HFFc6 (cell line): ENCODE results near the gene RHOB. TPM values are rescaled to one million over a fixed set of nuclear protein-coding genes. Genes with fewer than 3 reads are reported as not detected.

Source experiments
- DNase-seq: peaks from one replicate; pipeline ENCODE4 v3.0.0-alpha.2; 2018
- H3K27ac Mint-ChIP-seq: 2 replicates; pipeline ENCODE4 v1.8.0; 2020; ENCODE audit warnings: mild to moderate bottlenecking, mixed read lengths
- H3K27me3 Mint-ChIP-seq: 2 replicates; pipeline ENCODE4 v1.8.0; 2021; ENCODE audit warnings: mild to moderate bottlenecking, moderate library complexity, mixed read lengths; ENCODE audit not compliant: insufficient read depth
- H3K36me3 Mint-ChIP-seq: 2 replicates; pipeline ENCODE4 v1.8.0; 2021; ENCODE audit warnings: low read depth, mixed read lengths
- H3K4me1 Mint-ChIP-seq: 2 replicates; pipeline ENCODE4 v1.8.0; 2020; ENCODE audit warnings: low read depth, mixed read lengths
- H3K4me3 Mint-ChIP-seq: 2 replicates; pipeline ENCODE4 v1.8.0; 2020; ENCODE audit warnings: mild to moderate bottlenecking, moderate library complexity, mixed read lengths
- H3K9me3 Mint-ChIP-seq: 2 replicates; pipeline ENCODE4 v1.8.0; 2020; ENCODE audit warnings: mild to moderate bottlenecking, mixed read lengths
- CTCF ChIP-seq: fragments of 200-600 bp; sonication (generic); IDR thresholded peaks from 2 replicates; pipeline ENCODE4 v1.5.0; 2021; ENCODE audit warnings: antibody characterized with exemption, mild to moderate bottlenecking
- total RNA-seq, 6 experiments: library from RNA; stranded (reverse); fragmentation: NEBNext Ultra II Directional; extraction: Animal tissue kit (Norgen Biotek cat#: 25700); gene quantifications; 2 replicates in 1 of 6; 3 replicates in 5 of 6; pipeline ENCODE4 v1.2.3, GENCODE V29; 2021

Gene RHOB
- total RNA-seq, 6 experiments from 2014 or later: 128 to 146 (median 133) TPM

DNA sequence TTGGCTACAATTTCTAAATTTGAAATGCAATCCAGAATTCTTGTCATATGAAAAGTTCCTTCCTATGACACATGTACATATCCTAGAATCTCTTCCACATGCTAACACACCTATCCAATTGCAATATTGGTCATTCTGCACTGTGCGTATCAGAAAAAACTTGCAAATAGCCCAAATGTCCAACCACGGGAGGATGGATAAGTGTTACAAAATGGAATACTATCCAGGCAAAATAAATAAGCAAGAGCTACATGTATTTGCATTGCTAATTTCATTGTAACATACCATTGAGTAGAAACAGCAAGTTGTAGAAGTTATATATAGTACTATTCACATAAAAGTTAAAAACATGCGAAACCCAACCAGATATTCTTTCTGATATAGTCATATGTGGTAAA, 15.6 kb upstream of the RHOB start:
- Mint-ChIP-seq H3K27me3 (peaks cover 14% of the 10 kb centered on the region), H3K4me1 (peaks cover 11% of the 10 kb centered on the region), H3K4me3 (no peak overlapping the region), H3K27ac (no peak overlapping the region), H3K9me3 (no peaks in the 10 kb centered on the region), H3K36me3 (no peaks in the 10 kb centered on the region)
- no peak for TF ChIP-seq CTCF
- no peak for DNase-seq

- no peak overlapping the region for H3K4me3 Mint-ChIP-seq
- H3K36me3 Mint-ChIP-seq: no peaks in the 10 kb centered on the region
- H3K4me1 Mint-ChIP-seq: peaks cover 11% of the 10 kb centered on the region
- TF ChIP-seq CTCF: no peak
- peaks cover 14% of the 10 kb centered on the region for H3K27me3 Mint-ChIP-seq
- no peak for DNase-seq
- no peak overlapping the region for H3K27ac Mint-ChIP-seq
- H3K9me3 Mint-ChIP-seq: no peaks in the 10 kb centered on the region
These were observed 15.1 kb upstream of the RHOB start for GRCh38 chr2:20431772-20432171.

- peaks cover 16% of the 10 kb centered on the region for H3K27me3 Mint-ChIP-seq
- H3K4me3 Mint-ChIP-seq: no peak overlapping the region
- TF ChIP-seq CTCF: no peak
- peaks cover 11% of the 10 kb centered on the region for H3K4me1 Mint-ChIP-seq
- H3K9me3 Mint-ChIP-seq: no peaks in the 10 kb centered on the region
- H3K27ac Mint-ChIP-seq: no peak overlapping the region
- no peak for DNase-seq
- H3K36me3 Mint-ChIP-seq: no peaks in the 10 kb centered on the region
These were observed 14.2 kb upstream of the RHOB start for GRCh38 chr2:20432714-20433113.

DNA sequence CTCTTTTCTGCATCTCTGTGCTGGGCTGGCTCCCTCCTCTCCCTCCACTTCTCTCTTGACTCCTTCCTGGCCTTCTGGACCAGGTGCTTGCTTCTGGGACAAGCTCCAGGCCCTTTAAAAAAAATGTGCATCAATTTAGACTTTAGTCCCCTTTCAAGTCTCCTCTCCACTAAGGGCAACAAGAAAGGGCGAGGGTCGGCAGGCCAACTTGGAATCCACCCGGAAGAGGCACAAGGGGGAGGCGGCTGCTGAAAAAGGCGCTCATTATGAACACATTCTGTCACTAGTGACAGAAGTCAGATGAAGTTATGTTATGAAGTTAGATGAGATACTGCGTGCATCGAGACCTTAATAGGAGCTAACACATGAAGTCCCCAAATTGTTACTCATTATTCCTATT, 13.6 kb upstream of the RHOB start:
- no peak for TF ChIP-seq CTCF
- Mint-ChIP-seq H3K4me1 (peaks cover 15% of the 10 kb centered on the region), H3K36me3 (no peaks in the 10 kb centered on the region), H3K27me3 (peaks cover 16% of the 10 kb centered on the region), H3K9me3 (no peaks in the 10 kb centered on the region), H3K27ac (no peak overlapping the region), H3K4me3 (no peak overlapping the region)
- no peak for DNase-seq

- Mint-ChIP-seq H3K4me3 (no peak overlapping the region), H3K27me3 (peaks cover 15% of the 10 kb centered on the region), H3K9me3 (no peaks in the 10 kb centered on the region), H3K27ac (no peak overlapping the region), H3K36me3 (no peaks in the 10 kb centered on the region), H3K4me1 (peaks cover 23% of the 10 kb centered on the region)
- no peak for TF ChIP-seq CTCF
- no peak for DNase-seq
These were observed 12.8 kb upstream of the RHOB start for GRCh38 chr2:20433946-20434553.
